HG03095 (cell line): ENCODE data around the gene BUB1.
"Not testable (repeated sequence)": the region's sequence is repeated elsewhere in the genome, so short reads cannot be mapped to it uniquely, and the experiment has no call there.

ENCODE experiments used
- ATAC-seq: cut with Tn5 transposase; IDR thresholded peaks from one replicate; pipeline ENCODE4 v1.9.1; 2021; ENCODE audit warnings: moderate library complexity; ENCODE audit not compliant: unreplicated experiment

BUB1 gene

DNA sequence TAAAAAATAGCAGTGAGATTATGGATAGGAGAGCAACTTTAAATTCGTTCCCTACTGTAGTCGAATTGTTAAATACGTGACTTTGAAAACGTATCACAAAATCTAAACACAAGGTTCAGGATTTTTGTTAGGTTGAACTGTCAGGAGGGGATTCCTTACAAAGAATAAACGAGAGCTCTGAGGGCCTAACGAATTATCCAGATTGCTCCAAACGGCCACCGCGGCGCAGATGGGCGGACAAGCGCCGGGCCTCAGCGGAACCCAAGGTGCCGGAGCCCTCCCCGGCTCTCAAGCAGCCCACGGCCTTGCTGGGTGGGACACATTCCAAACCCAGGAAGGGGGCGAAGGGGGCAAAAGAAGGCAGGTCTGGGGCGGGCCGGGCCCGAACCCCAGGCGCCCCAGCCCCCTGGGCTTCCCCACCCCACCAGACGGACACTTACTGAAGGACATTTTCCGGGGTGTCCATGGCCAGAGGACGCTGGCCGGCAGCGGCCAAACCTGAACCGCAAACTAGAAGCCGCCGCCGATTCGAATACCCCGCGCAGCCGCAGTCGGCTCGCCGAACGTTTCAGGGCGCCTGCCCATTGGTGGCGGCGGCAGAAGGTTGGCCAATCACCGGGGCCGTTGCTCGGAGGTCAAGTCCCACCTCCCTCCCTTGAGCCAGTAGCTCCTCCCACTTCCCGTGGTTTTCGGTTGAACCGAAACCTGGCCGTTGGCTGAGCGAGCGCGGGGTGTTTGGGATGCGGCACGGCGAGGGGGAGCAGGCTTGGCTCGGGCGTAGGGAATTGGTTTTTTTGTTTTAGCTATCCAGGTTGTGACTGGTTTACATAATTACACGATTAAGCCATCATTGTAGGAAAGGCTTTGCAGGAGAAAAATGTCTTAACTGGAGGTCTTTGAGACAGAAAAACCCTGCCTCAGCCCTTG is at the start of gene BUB1:
BUB1 (minus strand) TSS at position 534 of the 927 bp plus-strand sequence; CDS start at position 466, 68 bp downstream.
- ATAC-seq, result peak; percentile 60

DNA sequence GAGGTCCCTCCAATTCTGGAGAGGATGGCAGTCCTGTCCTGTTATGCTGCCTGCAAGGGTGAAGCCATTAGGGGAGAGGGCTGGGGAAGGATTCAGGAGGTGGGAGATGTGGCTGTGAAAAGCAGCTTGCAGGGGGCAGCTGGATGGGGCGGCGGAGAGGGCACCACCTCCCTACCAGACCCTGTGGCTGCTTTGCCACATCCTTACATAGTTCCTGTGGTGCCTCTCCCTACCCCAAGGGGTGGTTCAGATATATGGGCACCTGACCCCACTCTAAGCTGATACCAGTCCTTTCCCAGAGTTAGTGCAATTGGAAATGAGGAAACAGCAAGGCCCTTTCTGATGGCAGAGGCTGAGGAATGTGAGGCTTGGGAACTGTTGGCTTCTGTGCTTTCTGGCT is 48.4 kb upstream of the BUB1 start:
- ATAC-seq, result no peak

DNA sequence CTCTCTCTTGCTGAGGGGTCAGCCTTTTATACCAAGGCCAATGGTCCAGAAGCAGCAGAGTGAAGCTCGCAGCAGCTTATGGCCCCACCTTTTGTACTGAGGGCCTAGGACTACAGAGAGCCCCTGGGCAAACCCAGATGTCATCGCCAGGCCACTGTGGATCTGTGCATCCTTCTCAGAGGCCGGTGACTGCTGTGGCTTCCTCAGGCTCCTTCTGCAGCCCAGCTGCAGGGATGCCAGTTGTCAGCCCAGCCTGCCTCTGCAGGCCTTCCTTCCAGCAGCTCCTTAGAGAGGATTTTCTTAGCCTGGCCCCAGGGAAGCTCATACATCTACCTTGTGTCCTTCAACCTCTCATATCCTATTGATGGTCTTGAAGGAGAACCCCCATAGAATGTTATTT is 48.0 kb upstream of the BUB1 start:
- ATAC-seq, result no peak

DNA sequence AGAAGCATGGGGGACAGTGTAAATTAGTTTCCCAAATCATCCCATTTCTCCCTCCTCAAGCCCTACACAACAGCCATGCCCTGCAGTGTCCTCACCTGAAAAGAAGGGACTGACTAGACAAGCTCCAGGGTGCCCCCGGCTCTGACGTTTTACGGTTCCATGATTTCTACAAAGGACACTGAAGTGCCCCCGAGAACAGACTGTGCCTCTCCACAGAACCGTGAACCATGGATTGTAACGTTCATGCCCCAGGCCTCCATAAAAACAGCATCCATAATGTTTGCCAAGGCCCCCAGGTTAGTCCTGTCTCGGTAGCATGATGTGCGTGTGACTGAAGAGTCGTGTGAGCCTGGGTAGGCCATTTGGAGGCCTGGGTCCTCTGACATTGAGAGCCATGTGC is 47.5 kb upstream of the BUB1 start:
- ATAC-seq, result no peak

DNA sequence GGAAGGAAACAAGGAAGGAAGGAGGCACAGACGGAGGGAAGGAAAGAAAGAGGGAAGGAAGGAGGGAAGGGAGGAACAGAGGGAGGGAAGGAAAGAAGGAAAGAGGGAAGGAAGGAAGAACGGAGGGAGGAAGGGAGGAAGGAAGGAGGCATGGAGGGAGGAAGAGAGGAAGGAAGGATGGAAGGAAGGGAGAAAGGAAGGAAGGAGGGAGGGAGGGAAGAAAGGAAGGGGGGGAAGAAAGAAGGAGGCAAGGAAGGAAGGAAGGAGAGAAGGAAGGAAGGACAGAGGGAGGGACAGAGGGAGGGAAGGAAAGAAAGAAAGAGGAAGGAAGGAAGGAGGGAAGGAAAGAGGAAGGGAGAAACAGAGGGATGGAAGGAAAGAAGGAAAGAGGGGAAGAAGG is 47.0 kb upstream of the BUB1 start:
- ATAC-seq, result no peak

DNA sequence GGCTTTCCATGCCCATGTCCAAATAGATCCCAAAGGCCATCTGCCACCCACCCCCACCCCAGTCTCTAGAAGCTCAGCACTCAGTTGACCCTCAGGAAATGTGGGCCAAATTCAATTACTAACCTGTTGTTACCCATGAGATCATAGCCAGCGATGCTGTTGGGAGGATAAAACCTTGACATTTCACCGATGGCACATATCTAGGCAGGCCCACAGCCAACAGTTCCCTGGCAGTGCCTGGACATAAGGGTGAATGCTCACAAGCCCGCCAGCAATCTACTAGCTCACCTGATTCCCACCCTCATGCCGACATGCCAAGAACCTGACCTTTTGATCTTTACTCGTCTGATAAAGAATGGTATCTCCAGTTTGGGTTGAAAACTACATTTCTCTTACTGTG is 42.7 kb upstream of the BUB1 start:
- no peak for ATAC-seq

DNA sequence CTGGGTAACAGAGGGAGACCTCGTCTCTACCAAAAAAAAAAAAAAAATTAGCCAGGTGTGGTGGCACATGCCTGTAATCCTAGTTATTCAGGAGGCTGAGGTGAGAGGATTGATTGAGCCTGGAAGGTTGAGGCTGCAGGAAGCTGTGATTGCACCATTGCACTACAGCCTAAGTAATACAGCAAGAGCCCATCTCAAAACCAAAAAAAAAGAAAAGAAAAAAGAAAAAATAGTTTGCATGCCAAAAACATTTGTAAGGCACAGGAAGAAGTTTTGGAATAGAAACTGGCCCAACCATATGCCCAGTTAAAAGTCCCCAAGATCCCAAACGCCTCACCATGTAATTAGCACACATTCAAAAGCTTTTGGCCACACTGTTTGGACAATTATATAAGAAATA is 41.1 kb upstream of the BUB1 start:
- ATAC-seq, result no peak

DNA sequence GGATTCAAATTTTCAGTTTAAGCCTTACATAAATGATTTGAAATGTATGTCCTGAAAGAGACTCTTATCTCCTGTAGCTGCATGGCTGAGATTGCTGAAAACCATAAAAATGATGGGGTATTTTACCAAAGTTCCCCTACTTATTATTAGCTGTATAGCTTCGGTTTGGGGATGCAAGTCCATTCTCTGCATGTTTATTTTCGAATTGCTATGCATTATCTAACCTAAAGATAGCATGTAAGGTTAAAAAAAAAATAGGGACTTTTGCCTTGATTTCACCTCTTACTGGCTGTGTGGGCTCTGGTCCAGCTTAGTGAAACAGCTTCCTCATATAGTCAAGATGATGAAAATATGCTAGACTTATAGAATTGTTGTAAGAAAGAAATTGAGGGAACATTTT is 40.5 kb upstream of the BUB1 start:
- no peak for ATAC-seq

DNA sequence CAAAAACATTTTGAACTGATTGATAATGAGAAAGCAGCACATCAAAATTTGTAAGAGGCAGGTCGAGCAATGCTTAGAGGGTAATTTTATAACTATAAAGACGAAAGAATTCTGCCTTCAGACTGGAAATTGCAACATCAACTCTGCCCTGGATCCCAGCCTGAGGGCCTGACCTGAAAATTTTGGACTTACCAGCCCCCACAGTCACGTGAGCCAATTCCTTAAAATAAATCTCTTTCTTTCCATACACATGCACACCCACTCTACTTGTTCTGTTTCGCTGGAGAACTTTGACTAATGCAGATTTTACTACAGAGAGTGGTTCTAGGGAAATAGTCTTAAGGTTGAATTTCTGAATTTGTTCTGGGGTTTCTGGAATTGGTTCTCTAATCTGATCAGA is 39.9 kb upstream of the BUB1 start:
- ATAC-seq, result no peak

DNA sequence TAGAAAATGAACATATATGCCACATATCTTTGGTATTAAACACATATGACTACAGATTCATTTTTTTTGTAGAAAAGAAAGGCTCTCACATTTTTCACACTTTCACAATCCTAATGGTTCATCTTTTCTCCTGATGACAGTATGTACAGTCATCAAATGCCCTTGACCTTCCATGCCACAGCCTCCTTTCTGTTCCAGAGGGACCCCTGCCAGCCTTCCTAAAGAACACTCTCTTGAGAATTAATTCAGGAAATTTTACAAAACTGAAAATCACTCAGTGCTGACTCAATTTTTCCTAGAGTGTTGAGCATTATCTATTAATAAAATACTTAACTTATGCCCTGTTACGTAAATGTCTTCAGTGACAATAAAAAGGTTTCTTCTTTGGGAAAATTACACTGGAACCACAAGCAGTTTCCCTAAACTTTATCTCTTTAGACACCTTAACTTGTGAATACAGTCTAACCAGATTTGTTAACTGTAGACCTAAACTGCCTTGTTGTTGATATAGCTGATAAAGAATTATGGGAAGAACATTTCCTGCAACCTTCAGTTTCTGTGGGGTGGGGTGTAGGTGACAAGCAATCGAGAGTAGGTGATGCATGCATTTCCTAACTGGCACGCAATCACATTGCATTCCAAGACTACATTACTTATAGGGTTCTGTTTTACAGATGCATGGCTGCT is 39.2 kb upstream of the BUB1 start:
- ATAC-seq, result no peak

DNA sequence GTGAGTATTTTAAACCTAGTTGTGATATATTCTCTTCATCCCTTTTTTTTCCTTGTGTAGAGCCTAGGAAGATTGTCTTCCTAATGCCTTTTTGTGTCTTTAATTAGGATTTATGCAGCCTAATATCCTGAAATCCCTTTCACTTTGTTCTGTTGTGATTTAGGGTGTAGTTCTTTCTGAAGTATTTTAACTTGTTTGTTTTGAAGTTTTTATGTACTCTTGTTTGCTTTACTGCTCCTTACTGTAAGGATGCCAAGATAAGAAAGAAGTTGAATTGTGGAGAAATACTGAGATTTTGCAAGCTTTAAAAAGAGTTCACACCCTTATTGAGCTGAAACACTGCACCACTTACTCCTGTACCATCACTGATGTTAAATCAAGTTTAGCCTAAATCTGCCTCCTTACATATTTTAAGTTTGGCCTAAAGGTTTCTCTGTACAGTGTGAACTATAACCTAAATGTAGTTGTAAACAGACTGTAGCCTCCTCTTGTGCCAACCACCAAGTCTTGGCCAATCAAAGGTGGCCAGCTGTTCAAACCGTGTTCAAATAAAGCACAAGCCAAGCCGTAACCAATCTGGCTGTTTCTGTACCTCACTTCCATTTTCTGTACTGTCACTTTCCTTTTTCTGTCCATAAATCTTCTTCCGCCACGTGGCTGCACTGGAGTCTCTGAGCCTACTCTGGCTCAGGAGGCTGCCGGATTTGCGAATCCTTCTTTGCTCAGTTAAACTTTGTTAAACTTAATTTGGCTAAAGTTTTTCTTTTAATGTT is 36.8 kb upstream of the BUB1 start:
- no peak for ATAC-seq

DNA sequence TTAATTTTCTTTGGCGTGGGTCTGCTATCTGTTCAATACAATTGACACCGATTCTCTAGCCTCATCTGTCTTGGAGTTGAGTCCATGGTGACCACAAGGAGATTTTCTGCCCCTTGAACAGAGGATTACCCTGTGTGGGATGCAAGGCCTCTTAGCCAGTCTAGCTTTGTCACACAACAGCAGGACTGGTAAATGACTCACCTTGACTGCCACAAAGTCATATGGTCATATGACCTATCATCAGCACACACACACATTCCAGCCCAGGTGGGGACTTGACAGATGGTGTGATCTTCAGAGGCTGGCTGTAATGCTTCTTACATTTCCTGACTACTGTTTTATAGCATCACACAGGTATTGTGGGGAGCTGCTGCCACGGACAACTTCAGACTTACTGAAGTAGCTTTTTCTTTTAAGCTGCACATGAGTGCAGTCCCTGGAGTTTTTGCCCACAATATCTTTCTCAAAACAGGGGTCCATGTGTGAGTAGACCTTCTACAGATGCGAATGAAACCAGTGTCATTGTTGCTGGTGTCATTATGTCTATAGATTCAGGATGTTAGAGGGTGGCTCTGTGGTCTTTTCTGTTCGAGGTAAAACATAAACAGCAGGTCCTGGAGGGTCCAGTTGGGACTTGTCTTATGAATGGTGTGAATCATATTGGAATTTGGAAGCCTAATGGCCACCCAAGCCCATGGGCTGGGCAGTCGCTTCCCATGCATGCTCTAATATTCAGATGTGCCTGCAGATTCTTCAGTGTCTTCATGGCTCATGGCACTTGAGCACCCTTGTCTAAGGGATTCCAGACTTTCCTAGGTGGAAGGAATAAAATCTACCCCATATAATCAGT is 35.9 kb upstream of the BUB1 start:
- no peak for ATAC-seq

DNA sequence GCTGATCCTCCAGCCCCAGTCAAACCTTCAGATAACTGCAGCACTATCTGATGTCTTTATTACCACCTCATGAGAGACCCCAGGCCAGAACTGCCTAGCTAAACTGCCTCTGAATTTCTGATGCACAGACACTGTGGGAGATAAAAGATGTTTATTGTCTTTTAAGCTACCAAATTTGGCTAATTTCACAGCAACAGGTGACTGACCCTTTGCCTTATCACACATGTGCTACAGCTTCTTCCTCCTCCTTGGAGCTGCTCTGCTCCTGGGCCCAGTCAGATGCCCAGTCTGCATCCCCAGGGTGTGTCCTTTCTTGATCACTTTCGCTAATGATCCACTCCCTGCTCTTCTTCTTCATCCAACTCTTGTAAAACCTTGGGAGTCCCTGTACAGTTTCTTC is 34.9 kb upstream of the BUB1 start:
- no peak for ATAC-seq

DNA sequence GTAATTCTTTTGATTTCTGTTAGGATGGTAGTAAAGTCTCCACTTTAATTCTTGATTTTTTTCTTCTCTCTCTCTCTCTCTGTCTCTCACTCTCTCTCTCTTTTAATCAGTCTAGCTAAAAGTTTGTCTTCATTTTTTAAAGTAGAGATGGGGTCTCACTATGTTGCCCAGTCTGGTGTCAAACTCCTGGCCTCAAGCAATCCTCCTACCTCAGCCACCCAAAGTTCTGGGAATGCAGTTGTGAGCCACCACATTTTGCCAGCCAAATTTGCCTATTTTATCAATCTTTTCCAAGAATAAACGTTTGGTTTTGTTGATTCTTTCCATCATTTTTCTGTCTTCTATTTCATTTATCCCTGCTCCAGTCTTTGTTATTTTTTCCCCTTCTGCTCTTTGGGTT is 30.6 kb upstream of the BUB1 start:
- ATAC-seq, result no peak

DNA sequence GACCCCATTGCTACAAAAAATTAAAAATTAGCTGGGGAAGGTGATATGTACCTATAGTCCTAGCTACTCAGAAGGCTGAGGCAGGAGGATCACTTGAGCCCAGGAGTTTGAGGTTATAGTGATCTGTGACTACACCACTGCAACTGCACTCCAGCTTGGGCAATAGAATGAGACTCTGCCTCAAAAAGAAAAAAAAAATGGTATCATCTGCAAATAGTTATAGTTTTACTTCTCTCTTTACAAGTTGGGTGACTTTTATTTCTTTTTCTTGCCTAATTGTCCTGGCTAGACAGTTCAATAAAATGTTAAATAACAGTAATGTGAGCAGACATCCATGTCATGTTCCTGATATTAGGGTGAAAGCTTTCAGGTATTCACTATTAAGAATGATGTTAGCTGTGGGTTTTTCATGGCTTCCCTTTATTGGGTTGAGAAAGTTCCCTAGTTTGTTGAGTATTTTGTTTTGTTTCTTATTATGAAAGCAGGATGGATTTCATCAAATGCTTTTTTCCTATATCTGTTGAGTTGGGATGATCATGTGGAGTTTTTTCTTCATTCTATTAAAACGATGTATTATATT is 29.6 kb upstream of the BUB1 start:
- ATAC-seq, result no peak

DNA sequence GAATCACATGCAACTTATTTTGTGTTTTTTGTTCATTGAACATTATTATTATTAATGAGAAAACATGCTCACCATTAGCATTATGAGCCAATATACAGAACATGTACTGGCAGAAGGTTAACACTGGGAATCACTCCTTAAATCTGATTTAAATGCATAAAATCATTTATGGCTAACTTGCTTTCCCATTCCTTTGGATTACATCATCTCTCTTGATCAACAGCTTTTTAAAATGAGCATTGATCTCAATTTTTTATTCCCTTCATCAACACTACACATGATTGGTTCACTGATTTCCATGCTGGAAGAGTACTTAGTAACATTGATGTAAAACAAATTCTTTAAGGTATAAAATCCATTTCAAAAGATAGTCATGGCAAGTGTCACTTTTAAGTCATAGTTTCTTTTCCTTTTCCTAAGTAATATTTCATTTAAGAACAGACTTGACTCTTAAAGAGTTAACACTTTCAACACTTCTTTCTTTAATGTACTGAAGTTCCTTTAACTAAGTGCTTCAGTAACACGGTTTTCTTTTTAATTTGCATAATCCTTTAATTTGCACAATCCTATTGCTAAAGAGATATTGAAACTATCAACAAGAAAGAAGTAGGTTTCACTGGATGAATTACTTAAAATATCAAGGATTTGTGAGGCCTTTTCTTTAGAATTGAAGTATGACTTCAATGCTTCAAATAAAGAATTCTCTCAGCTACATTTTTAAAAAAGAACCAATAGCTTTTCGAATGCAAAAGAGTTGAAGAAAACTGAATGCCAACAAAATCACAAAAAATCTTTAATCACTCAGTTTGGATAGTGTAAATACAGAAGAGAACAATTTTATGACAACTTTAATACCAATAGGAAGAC is 24.9 kb upstream of the BUB1 start:
- no peak for ATAC-seq

DNA sequence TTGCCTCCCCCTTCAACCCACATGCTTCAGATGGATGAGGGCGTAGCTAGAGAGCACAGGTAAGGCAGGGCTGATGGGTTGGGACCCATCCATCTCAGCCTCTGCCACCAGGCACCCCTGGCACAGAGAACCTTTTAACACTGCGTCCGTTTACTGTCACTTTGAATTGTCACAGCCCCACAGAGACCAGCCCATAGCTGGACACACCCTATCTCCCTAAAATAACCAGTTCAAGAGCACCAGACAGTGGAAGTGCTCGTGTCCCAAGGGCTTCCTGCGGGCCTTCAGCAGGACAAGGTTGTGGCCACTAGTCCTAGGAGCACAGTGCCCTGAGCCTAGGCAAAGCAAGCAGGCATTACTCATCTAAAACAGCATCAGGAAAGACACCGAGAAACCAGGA is 20.4 kb upstream of the BUB1 start:
- ATAC-seq, result not testable (repeated sequence)

DNA sequence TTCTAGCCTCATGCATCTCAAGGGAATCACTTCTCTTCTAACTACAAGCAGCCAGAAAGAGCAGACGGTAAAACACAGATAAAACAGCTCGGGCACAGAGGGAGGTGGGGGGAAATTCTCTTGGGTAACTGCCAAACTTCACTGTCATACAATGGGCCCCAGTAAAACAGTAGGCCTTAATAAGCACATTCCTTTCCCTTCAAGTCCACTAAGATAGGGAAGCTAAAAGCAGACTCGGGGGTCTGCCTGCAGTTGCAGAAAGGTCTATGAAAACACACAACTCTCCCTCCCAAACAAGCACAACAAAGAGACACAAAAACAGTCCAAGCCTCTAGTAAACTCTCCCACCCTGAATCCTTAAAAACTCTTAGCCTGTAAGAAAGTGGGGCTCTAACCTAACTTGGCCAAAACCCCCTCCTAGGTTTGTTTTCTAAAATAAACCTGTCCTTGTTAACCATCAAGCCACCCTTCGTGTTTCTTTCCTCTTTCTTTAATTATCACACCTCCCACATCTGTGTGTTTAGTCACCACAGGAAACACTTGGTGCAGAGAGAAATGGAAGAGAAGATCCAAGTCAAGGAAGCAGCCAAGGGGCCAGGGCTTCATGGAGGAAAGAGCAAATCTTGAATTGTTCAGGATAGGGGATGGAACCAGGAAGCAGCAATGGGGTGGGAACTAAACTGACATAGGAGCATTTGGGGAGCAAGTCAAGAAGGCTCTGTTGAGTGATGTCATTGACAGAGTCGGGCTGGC is 17.5 kb upstream of the BUB1 start:
- ATAC-seq, result not testable (repeated sequence)
